ENCODE data around the gene CD38. TPM values are rescaled to one million over a fixed set of nuclear protein-coding genes. Genes with fewer than 3 reads are reported as not detected.

Gene CD38
- total RNA-seq, 1 experiment from 2014 or later, result 0.07 TPM

- Histone ChIP-seq H3K9ac (ENCODE audit: extremely low read depth, insufficient read length, low read length) (no peak overlapping the region), H3K79me1 (ENCODE audit: insufficient read depth, low read depth, low read length, poor library complexity, severe bottlenecking) (no peaks in the 10 kb centered on the region), H3K23me2 (ENCODE audit: insufficient read length, low read depth, low read length, poor library complexity, severe bottlenecking) (no peaks in the 10 kb centered on the region), H3K9me3 (ENCODE audit: control insufficient read depth, low read depth, low read length) (no peaks in the 10 kb centered on the region), H3K14ac (ENCODE audit: insufficient read depth, low read length) (no peak overlapping the region), H4K91ac (ENCODE audit: insufficient read length, low read depth, low read length) (no peak overlapping the region), H4K20me1 (ENCODE audit: control insufficient read depth, insufficient read depth, insufficient read length) (no peaks in the 10 kb centered on the region), H3T11ph (ENCODE audit: low read length) (no peak overlapping the region), H4K8ac (replicated peaks; ENCODE audit: insufficient read length, low read depth, low read length) (no peak overlapping the region), H3K27ac (ENCODE audit: insufficient read length, low read depth, low read length) (no peak overlapping the region), H3K4ac (ENCODE audit: low read depth, low read length) (no peak overlapping the region), H2BK12ac (ENCODE audit: insufficient read length, low read depth, low read length) (no peak overlapping the region), H3K56ac (ENCODE audit: insufficient read length, low read depth, low read length) (no peak overlapping the region), H2BK120ac (ENCODE audit: low read depth, low read length, poor library complexity, severe bottlenecking) (no peak overlapping the region), H2BK20ac (ENCODE audit: low read depth, low read length, poor library complexity, severe bottlenecking) (no peak overlapping the region), H2AFZ (ENCODE audit: low read length) (no peak overlapping the region), H3K18ac (ENCODE audit: insufficient read length, low read depth, low read length) (no peak overlapping the region), H2AK5ac (ENCODE audit: insufficient read length, low read length) (no peak overlapping the region), H3K23ac (ENCODE audit: insufficient read length, low read depth, low read length) (no peak overlapping the region), H3K4me2 (ENCODE audit: insufficient read depth, insufficient read length, low read length) (no peak overlapping the region), H3K4me1 (ENCODE audit: insufficient read depth, low read length) (no peaks in the 10 kb centered on the region), H3K27me3 (ENCODE audit: insufficient read depth, low read length) (no peaks in the 10 kb centered on the region; the same call in 1 of the 2 replicates), H3K79me2 (ENCODE audit: insufficient read depth, low read length) (no peaks in the 10 kb centered on the region; the same call in 1 of the 2 replicates), H4K5ac (ENCODE audit: insufficient read length, low read depth, low read length) (no peak overlapping the region), H2BK5ac (ENCODE audit: insufficient read length, low read length) (no peak overlapping the region), H2BK15ac (ENCODE audit: low read depth, low read length) (no peak overlapping the region)
- no peak overlapping the region for H3K27ac Mint-ChIP-seq
- no CpG with 5 or more reads among the region's 5 CpGs for WGBS (ENCODE audit: extremely low coverage, insufficient read length, low lambda C conversion rate)
- no peak for TF ChIP-seq CTCF (conservative IDR thresholded peaks at IDR 0.05)
- no peaks in the 10 kb centered on the region for H3K27me3 Mint-ChIP-seq (ENCODE audit: low read depth)
- no peaks in the 10 kb centered on the region for H3K9me3 Mint-ChIP-seq
- DNase-seq, result no peak
- H3K4me1 Mint-ChIP-seq, result peaks cover 12% of the 10 kb centered on the region in 2 experiments
- no peak overlapping the region for H3K4me3 Mint-ChIP-seq
- no peaks in the 10 kb centered on the region for H3K36me3 Mint-ChIP-seq (ENCODE audit: insufficient read depth in 1 of 3, low read depth in 3 of 3)
Observed at GRCh38 chr4:15809058-15809457, 30.9 kb downstream of the CD38 start.

Data from H9 (cell line).